ENCODE results near the gene MYO3B.
A peak's percentile ranks its signal among the peaks of the same experiment; 100 is the strongest.

The MYO3B gene

DNA sequence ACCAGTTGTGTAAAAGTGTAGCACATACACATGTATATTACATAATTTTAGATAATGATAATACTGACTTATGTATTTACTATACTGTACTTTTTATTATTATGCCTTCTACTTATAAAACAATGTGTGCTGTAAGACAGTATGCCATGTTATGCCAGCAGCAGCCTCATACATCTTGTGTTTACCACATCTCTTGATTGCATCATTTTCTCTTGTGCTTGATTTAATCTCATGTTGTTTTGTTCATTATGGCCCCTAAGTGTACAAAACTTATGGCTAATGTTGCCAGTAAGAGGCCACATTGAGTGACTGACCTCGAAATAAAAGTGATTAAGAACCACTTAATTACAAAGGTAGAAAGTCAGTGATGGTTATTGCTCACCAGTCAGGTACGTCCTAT, 409.2 kb downstream of the MYO3B start:
- DNase-seq (ENCODE audit: low read depth): no peak
- no peak overlapping the region for H3K4me3 ChIP-seq (ENCODE audit: low read length)
- no peak for TF ChIP-seq CTCF (IDR thresholded peaks at IDR 0.05; ENCODE audit: insufficient read depth, low read depth, low read length, missing control alignments)

- peak; percentile 50 for DNase-seq (ENCODE audit: low read depth)
- no peak overlapping the region for H3K4me3 ChIP-seq (ENCODE audit: low read length)
- no peak for TF ChIP-seq CTCF (IDR thresholded peaks at IDR 0.05; ENCODE audit: insufficient read depth, low read depth, low read length, missing control alignments)
Observed at GRCh38 chr2:170587922-170588321, 410.0 kb downstream of the MYO3B start.

DNA sequence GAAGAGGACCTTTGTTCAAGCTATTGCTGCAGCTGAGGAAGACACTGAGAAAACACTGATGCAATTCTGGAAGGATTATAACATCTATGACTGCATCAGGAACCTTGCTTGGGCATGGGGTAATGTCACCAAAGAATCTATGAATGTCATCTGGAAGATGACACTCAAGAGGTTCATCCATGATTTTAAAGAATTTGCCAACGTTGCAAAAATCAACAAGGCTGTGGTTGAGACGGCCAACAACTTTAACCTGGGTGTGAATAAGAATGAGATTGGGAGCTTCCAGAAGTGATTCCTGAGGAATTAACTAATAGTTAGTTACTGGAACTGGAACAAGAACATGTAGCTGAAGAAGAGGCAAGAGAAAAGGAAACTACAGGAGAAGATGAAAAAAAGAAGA, 410.8 kb downstream of the MYO3B start:
- no peak for TF ChIP-seq CTCF (IDR thresholded peaks at IDR 0.05; ENCODE audit: insufficient read depth, low read depth, low read length, missing control alignments)
- DNase-seq (ENCODE audit: low read depth): no peak
- H3K4me3 ChIP-seq (ENCODE audit: low read length): no peak overlapping the region

DNA sequence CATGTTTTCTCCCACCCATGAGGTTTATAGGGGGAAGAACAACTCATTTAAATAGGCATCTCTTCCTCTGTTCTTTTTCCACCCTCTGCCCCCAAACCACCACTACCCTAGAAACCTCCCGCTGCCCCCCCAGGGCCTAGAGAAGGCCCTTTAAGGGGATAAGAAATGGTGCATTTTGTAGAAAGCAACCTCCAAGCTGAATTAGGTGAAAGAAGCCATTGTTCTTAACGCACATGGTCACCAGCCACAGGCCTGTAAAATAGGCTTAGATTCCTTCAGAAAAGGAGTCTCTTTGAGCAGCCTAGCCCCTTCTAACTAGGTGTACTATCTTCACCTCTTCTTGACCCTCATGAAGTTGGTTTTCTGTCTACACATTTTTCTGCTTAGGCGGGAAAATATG, 418.6 kb downstream of the MYO3B start:
- no peak for TF ChIP-seq CTCF (IDR thresholded peaks at IDR 0.05; ENCODE audit: insufficient read depth, low read depth, low read length, missing control alignments)

DNA sequence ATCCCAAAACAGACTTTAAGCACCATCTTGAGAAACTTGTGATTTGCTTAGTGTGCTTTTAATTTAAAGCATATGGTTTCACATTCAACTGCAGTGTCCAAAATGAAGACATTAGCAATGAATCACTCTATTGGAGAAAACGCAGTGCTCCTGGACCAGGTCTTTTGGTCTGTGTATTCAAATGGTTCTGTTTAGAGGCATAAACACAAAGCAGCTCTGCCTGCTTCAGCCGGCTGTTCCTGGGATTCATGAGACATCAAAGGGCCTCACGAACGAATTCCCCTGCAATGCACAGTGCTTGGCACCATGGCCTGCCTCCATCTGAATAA, 420.1 kb downstream of the MYO3B start:
- TF ChIP-seq CTCF (IDR thresholded peaks at IDR 0.05; ENCODE audit: insufficient read depth, low read depth, low read length, missing control alignments): no peak
- DNase-seq (ENCODE audit: low read depth): no peak
- no peak overlapping the region for H3K4me3 ChIP-seq (ENCODE audit: low read length)

More for the DNA sequence above, 418.6 kb downstream of the MYO3B start:
- no peak overlapping the region for H3K4me3 ChIP-seq (ENCODE audit: low read length)
- no peak for DNase-seq (ENCODE audit: low read depth)

DNA sequence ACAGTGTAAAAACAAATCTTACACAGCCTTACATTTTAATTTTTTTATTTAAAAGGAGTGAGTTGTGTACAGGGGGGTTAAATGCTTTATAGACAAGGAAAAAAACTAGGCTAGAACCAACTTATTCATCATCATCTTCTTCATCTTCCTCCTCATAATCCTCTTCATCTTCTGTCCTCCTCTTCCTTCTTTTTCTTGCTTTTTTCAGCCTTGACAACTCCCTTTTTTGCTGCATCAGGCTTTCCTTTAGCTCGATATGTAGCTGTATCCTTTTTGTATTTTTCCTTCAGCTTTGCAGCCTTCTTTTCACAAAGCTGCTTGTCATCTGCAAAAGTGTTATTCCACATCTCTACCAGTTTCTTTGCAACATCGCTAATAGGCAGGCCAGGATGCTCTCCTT, 423.5 kb downstream of the MYO3B start:
- H3K4me3 ChIP-seq (ENCODE audit: low read length): no peak overlapping the region
- no peak for DNase-seq (ENCODE audit: low read depth)
- no peak for TF ChIP-seq CTCF (IDR thresholded peaks at IDR 0.05; ENCODE audit: insufficient read depth, low read depth, low read length, missing control alignments)

- TF ChIP-seq CTCF (IDR thresholded peaks at IDR 0.05; ENCODE audit: insufficient read depth, low read depth, low read length, missing control alignments): no peak
- no peak for DNase-seq (ENCODE audit: low read depth)
- no peak overlapping the region for H3K4me3 ChIP-seq (ENCODE audit: low read length)
Observed at GRCh38 chr2:170605862-170606261, 427.9 kb downstream of the MYO3B start.

Measured in epithelial cell of esophagus (primary cell).